Breast epithelium (tissue), 4 donors: ENCODE results near the gene EEF1A2. TPM values are rescaled to one million over a fixed set of nuclear protein-coding genes. Genes with fewer than 3 reads are reported as not detected.

Experiments used
- DNase-seq, 2 donors: peaks; one replicate each; pipeline ENCODE4 v3.0.0-alpha.2; 2019; ENCODE audit warnings: low spot score in 2 of 2
- H3K27ac ChIP-seq, 2 donors: fragments of 200-600 bp; sonication (generic) in 1 of 2; one replicate each; pipeline ENCODE4 v1.5.1; 2016 to 2019; ENCODE audit warnings: mild to moderate bottlenecking in 1 of 2
- H3K27me3 ChIP-seq, 2 donors: fragments of 200-600 bp; sonication (generic) in 1 of 2; one replicate each; pipeline versions ENCODE4 v1.5.1 to v1.6.0; 2017 to 2019; ENCODE audit warnings: control low read depth in 1 of 2, mild to moderate bottlenecking in 1 of 2
- H3K36me3 ChIP-seq: fragments of 200-600 bp; one replicate; pipeline ENCODE4 v1.5.1; 2019
- H3K4me1 ChIP-seq, 2 donors: fragments of 200-600 bp; sonication (generic); one replicate each; pipeline ENCODE4 v1.5.1; 2016 to 2019; ENCODE audit warnings: control low read depth in 1 of 2
- H3K4me3 ChIP-seq, 3 donors: fragments of 200-600 bp; sonication (generic); 1 replicate in 2 of 3; 2 replicates in 1 of 3; pipeline ENCODE4 v1.5.1; 2016 to 2019; ENCODE audit warnings: mild to moderate bottlenecking in 3 of 3, moderate library complexity in 2 of 3
- H3K9me3 ChIP-seq, 2 donors: fragments of 200-600 bp; sonication (generic) in 1 of 2; one replicate each; pipeline ENCODE4 v1.5.1; 2016 to 2019; ENCODE audit warnings: control low read depth in 1 of 2
- CTCF ChIP-seq, 3 donors: fragments of 450-650 bp; IDR thresholded peaks; one replicate each; pipeline ENCODE4 v1.5.1; 2016 to 2017; ENCODE audit warnings: antibody characterized with exemption in 3 of 3, mild to moderate bottlenecking in 3 of 3, moderate library complexity in 3 of 3
- POLR2A ChIP-seq: fragments of 450-650 bp; IDR thresholded peaks from one replicate; pipeline ENCODE4 v1.6.1; 2016; ENCODE audit warnings: antibody characterized with exemption, mild to moderate bottlenecking, moderate library complexity
- POLR2AphosphoS5 ChIP-seq, 3 donors: sonication (generic); formaldehyde crosslinking; IDR thresholded peaks; one replicate each; pipeline ENCODE4 v1.6.1; 2017; ENCODE audit warnings: antibody characterized with exemption in 3 of 3
- intact Hi-C: fragments of 100-400 bp; cut with DNase I; formaldehyde crosslinking; loops from one replicate; pipeline ENCODE4 v1.15.1; 2023; ENCODE audit warnings: low total_unique reads
- total RNA-seq, 3 donors: library from RNA; depleted of rRNA; stranded (reverse); fragments of >200 nt; gene quantifications; one replicate each; pipeline ENCODE4 v1.1.0, GENCODE V29; 2016

The EEF1A2 gene
- total RNA-seq, 3 donors from 2014 or later = 0.48 to 20.6 (median 4.8) TPM

GRCh38 chr20:63469019-63469712 is 29.7 kb downstream of the EEF1A2 start:
- H3K9me3 ChIP-seq = no peaks in the 10 kb centered on the region
- no peak overlapping the region for H3K4me3 ChIP-seq
- H3K36me3 ChIP-seq = no peaks in the 10 kb centered on the region
- TF ChIP-seq POLR2AphosphoS5 (IDR thresholded peaks at IDR 0.05) (no peak), CTCF (IDR thresholded peaks at IDR 0.05) (no peak), POLR2A (no peak)
- DNase-seq = no peak
- intact Hi-C loops = no loop called here
- H3K27me3 ChIP-seq = peaks cover 4 to 94% of the 10 kb centered on the region in 2 donors
- peaks cover 0 to 9% of the 10 kb centered on the region in 2 donors for H3K4me1 ChIP-seq
- no peak overlapping the region for H3K27ac ChIP-seq

GRCh38 chr20:63468421-63468820 is 30.5 kb downstream of the EEF1A2 start:
- Histone ChIP-seq H3K27me3 (peaks cover 4 to 94% of the 10 kb centered on the region in 2 donors), H3K4me1 (peaks cover 0 to 9% of the 10 kb centered on the region in 2 donors), H3K9me3 (no peaks in the 10 kb centered on the region), H3K36me3 (no peaks in the 10 kb centered on the region), H3K27ac (no peak overlapping the region), H3K4me3 (no peak overlapping the region)
- no peak for TF ChIP-seq POLR2AphosphoS5 (IDR thresholded peaks at IDR 0.05)
- no peak for TF ChIP-seq POLR2A
- no peak for TF ChIP-seq CTCF (IDR thresholded peaks at IDR 0.05)
- intact Hi-C loops = no loop called here
- no peak for DNase-seq

GRCh38 chr20:63467294-63468083 is 31.4 kb downstream of the EEF1A2 start:
- no peak for TF ChIP-seq CTCF (IDR thresholded peaks at IDR 0.05)
- no peak for TF ChIP-seq POLR2A
- no peak for TF ChIP-seq POLR2AphosphoS5 (IDR thresholded peaks at IDR 0.05)
- peaks cover 4 to 97% of the 10 kb centered on the region in 2 donors for H3K27me3 ChIP-seq
- H3K4me3 ChIP-seq = no peak overlapping the region
- peaks cover 0 to 9% of the 10 kb centered on the region in 2 donors for H3K4me1 ChIP-seq
- intact Hi-C loops = no loop called here
- no peak for DNase-seq
- no peaks in the 10 kb centered on the region for H3K36me3 ChIP-seq
- H3K9me3 ChIP-seq = no peaks in the 10 kb centered on the region
- H3K27ac ChIP-seq = no peak overlapping the region

GRCh38 chr20:63466861-63467260 is 32.0 kb downstream of the EEF1A2 start:
- H3K4me3 ChIP-seq = no peak overlapping the region
- intact Hi-C loops = no loop called here
- H3K36me3 ChIP-seq = no peaks in the 10 kb centered on the region
- peaks cover 0 to 5% of the 10 kb centered on the region in 2 donors for H3K4me1 ChIP-seq
- H3K27me3 ChIP-seq = peaks cover 4 to 98% of the 10 kb centered on the region in 2 donors
- no peaks in the 10 kb centered on the region for H3K9me3 ChIP-seq
- no peak for DNase-seq
- TF ChIP-seq POLR2A (no peak), POLR2AphosphoS5 (IDR thresholded peaks at IDR 0.05) (no peak), CTCF (IDR thresholded peaks at IDR 0.05) (no peak)
- H3K27ac ChIP-seq = no peak overlapping the region

GRCh38 chr20:63466250-63466825 is 32.5 kb downstream of the EEF1A2 start:
- TF ChIP-seq POLR2A (no peak), CTCF (IDR thresholded peaks at IDR 0.05) (no peak), POLR2AphosphoS5 (IDR thresholded peaks at IDR 0.05) (no peak)
- H3K4me3 ChIP-seq = no peak overlapping the region
- H3K27me3 ChIP-seq = peaks cover 2 to 98% of the 10 kb centered on the region in 2 donors
- H3K9me3 ChIP-seq = no peaks in the 10 kb centered on the region
- no peaks in the 10 kb centered on the region for H3K36me3 ChIP-seq
- no peak overlapping the region for H3K27ac ChIP-seq
- intact Hi-C loops = no loop called here
- peaks cover 0 to under 1% of the 10 kb centered on the region in 2 donors for H3K4me1 ChIP-seq
- no peak for DNase-seq
